HG02973 (cell line): ENCODE results near the gene GCDH.
A peak's percentile ranks its signal among the peaks of the same experiment; 100 is the strongest.

Experiments used
- ATAC-seq: cut with Tn5 transposase; IDR thresholded peaks from one replicate; pipeline ENCODE4 v1.9.1; 2021; ENCODE audit warnings: moderate library complexity; ENCODE audit not compliant: unreplicated experiment

GCDH gene

DNA sequence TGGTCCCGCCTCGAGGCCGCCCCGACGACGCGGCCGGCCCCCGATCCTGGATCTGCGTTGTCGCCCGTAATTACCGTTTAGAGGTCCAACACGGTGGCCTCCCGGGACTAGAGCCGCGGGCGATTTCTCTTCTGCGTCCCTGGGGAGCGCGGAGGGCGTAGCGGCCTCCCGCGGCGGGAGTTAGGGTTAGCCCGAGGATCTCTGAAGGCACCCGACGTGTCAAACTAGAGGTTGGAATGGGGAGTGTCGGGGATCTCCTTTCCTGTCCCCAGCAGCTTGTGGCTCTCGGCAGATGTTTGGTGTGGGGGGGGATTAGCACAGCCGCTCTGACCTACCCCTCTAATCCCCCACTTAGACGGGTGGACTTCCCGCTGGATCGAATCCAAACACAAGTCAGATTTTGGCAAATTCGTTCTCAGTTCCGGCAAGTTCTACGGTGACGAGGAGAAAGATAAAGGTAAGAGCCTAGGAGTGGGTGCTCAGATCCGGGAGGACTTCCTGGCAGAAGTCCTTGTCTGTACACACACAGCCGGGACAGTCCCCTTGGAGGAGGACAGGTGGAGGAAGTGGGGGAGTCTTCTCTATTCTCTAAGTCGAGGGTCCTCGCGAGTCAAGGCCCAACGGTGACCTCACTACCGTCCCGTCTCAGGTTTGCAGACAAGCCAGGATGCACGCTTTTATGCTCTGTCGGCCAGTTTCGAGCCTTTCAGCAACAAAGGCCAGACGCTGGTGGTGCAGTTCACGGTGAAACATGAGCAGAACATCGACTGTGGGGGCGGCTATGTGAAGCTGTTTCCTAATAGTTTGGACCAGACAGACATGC is 48.0 kb downstream of the GCDH start:
- ATAC-seq, result no peak

DNA sequence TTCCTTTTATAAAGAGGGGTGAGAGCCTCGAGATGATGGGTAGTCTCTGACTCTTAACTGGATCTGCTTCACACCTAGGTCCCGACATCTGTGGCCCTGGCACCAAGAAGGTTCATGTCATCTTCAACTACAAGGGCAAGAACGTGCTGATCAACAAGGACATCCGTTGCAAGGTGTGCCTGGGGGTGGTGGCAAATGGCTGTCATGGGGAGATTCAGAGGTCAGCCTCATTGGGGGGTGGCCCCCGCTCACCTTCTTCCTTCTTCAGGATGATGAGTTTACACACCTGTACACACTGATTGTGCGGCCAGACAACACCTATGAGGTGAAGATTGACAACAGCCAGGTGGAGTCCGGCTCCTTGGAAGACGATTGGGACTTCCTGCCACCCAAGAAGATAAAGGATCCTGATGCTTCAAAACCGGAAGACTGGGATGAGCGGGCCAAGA is 49.0 kb downstream of the GCDH start:
- no peak for ATAC-seq

DNA sequence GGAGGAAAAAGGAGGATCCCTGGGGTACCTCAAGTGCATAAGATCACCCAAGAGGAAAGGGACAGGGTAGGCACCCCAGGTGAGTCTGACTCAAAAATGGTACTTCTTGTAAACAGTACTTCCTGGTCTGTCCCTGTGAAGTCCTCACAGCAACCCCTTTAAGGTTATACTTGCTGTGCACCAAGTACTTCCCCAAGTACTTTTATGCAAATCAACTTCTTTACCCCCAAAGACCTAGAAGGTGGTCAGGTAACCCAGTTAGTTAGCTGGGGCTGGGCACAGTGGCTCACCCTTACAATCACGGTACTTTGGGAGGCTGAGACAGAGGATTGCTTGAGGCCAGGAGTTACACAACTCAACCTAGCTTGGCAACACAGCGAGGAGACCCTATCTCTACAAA is 49.9 kb downstream of the GCDH start:
- ATAC-seq, result no peak

DNA sequence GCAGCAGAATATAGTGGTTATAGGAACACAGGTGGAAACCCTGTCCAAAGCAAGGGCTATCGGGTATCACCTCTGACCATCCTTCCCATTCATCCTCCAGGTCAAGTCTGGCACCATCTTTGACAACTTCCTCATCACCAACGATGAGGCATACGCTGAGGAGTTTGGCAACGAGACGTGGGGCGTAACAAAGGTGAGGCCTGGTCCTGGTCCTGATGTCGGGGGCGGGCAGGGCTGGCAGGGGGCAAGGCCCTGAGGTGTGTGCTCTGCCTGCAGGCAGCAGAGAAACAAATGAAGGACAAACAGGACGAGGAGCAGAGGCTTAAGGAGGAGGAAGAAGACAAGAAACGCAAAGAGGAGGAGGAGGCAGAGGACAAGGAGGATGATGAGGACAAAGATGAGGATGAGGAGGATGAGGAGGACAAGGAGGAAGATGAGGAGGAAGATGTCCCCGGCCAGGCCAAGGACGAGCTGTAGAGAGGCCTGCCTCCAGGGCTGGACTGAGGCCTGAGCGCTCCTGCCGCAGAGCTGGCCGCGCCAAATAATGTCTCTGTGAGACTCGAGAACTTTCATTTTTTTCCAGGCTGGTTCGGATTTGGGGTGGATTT is 52.6 kb downstream of the GCDH start:
- no peak for ATAC-seq

DNA sequence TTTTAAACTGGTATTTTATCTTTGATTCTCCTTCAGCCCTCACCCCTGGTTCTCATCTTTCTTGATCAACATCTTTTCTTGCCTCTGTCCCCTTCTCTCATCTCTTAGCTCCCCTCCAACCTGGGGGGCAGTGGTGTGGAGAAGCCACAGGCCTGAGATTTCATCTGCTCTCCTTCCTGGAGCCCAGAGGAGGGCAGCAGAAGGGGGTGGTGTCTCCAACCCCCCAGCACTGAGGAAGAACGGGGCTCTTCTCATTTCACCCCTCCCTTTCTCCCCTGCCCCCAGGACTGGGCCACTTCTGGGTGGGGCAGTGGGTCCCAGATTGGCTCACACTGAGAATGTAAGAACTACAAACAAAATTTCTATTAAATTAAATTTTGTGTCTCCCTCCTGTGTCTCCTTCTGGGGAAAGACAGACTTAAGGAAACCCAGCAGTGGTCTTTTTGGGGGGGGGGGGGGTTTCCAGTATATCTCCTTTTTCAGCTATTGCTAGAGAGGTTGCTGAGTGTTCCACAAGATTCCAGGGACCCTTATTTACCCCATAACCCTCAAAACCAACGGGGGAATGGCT is 53.2 kb downstream of the GCDH start:
- no peak for ATAC-seq

DNA sequence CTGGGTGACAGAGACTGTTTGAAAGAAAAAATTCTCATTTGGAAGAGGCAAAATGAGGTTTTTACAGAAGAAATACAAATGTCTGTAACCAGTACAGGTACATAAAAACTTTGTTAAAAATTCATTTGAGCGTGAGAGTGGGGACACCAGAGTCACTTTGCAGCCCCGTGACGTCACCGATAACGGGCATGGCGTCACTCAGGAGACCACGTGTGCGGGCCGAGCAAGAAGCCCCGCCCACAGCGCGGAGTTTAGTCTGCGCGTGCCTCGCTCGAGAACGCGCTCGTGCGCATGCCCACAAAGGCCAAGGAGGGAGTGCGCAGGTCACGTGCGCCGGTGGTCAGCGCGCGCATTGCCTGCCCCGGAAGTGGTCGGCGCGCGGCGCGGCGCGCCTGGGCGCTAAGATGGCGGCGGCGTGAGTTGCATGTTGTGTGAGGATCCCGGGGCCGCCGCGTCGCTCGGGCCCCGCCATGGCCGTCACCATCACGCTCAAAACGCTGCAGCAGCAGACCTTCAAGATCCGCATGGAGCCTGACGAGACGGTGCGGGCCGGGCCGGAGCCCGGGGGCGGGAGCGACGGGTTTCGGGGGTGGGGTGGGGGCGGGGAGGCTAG is 54.6 kb downstream of the GCDH start, which contains the start of gene RAD23A:
TSS of gene RAD23A (plus strand) at position 384 of the 613 bp plus-strand sequence. CDS start at position 471, 87 bp downstream.
- peak; percentile 66 for ATAC-seq

DNA sequence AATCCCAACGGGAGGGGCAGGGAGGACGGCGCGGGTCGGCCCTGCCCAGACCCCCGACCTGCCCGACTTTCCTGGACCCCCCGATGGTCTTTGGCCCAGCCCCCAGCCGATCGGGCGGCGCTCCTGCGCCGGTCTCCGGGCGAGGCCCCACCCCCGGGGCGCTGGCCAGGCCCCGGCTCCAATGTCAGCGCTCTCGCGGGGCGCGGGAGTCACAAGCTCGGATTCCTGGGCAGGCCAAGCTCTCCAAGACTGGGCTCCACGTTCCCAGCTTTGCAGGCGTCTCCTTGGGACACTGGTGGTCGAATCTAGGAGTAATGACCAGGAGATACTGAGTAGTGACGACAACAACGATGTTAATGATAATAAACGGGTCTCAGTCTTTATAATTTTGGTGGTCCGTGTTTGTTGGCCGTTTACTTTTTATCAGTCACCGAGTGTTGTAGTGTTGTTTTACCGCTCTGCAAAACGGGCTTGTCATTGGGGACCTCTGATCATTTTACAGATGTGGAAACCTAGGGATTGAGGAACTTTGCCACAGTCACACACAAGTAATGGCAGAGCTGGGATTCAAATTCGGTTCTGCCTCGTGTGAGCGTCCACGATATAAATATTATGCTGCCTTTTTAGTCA is 55.2 kb downstream of the GCDH start:
- peak; percentile 30 for ATAC-seq

DNA sequence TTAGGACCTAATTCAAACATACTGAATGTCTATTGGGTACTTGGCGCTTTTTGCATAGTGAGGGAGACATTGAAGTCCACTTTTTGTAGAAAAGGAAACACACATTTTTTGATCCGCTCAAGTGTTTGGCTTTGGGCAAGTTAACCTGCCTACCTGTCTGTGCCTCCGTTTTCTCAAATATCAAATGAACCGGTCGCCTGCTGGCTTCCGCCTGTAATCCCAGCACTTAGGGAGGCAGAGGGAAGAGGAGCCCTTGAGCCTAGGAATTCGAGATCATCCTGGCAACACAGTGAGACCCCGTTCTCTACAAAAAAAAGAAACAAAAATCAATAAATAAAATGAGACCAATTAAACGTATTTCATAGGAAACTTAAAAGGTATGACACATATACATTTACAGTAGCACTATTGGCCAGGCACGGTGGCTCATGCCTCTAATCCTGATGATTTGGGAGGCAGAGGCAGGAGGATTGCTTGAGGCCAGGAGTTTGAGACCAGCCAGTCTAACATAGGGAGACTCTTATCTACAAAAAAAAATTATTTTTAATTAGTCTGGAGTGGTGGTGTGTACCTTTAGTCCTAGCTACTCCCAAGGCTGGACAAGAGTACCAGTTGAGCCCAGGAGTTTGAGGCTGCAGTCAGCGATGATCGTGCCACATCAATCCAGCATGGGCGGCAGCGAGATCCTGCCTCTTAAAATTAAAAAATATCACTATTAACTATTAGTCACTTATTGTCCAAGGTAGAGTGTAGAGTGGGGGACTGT is 56.0 kb downstream of the GCDH start:
- ATAC-seq, result no peak

DNA sequence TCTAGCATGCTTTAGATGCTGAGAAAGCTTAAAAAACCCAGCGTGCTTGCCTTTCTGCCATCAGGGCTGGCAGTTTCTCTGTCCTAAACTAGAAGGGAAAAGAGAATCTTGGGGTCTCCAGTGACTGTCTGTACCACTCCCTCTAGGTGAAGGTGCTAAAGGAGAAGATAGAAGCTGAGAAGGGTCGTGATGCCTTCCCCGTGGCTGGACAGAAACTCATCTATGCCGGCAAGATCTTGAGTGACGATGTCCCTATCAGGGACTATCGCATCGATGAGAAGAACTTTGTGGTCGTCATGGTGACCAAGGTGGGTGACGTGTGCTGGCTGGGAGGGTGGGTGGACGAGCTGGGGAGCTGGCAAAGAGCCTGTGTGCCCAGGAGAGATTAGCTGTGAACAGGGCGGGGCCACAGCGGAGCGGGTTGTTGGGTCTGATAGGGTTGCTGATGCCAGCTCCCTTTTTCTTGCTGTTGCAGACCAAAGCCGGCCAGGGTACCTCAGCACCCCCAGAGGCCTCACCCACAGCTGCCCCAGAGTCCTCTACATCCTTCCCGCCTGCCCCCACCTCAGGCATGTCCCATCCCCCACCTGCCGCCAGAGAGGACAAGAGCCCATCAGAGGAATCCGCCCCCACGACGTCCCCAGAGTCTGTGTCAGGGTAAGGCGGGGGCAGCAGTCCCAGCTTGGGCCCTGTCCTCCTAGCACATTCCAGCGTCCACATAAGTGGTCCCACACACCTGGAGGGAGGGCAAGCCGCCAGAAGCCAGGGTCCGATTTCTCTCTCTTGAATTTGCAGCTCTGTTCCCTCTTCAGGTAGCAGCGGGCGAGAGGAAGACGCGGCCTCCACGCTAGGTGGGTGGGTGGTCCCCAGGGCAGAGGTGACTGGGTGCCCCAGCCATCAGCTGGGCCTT is 57.0 kb downstream of the GCDH start:
- ATAC-seq, result no peak

DNA sequence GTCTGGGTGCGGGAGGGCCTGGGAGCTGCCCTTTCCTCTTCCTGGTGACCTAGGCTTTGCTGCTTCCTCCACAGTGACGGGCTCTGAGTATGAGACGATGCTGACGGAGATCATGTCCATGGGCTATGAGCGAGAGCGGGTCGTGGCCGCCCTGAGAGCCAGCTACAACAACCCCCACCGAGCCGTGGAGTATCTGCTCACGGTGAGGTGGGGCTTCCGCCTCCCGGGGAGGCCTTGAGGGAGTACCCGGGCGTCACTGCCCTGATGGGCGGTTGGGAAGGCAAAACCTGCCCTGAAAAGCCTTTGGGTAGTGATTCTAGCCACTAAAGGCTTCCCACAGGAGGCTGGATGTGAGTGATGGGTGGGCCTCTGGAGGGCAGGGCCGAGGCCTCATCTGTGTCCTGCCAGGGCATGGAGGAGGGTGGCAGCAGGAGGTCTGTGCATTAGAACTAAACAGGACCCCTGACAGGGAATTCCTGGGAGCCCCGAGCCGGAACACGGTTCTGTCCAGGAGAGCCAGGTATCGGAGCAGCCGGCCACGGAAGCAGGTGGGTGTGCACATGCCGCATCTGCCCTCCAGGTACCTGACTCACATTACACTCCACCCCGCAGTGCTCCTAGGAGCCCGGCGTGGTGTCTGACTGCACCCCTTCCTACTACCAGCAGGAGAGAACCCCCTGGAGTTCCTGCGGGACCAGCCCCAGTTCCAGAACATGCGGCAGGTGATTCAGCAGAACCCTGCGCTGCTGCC is 57.8 kb downstream of the GCDH start:
- no peak for ATAC-seq
